ENCODE results near the gene ABCG4. TPM values are rescaled to one million over a fixed set of nuclear protein-coding genes. Genes with fewer than 3 reads are reported as not detected.

ABCG4 gene
- total and polyA plus RNA-seq, 12 donors, result 0.08 to 1.1 (median 0.29) TPM; not detected in 1

DNA sequence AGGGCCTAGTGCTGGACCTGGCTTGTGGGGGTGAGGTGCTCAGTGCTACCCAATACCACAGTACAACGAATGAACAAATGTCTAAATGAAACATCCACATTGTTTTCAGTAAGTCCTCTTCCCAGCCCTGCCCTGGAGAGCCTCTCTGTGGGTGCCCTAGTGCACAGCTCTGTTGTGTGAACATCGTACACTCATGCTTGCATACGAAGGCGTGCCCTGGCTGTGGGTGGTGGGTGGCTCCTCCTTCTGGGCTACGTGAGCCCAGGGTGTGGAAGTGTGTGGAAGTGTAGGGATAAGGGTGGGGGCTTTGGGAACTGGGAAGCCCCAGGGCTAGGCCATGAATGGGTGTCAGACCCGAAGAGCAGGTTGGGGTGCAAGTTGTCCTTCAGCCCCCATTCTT is 19.1 kb downstream of the ABCG4 start:
- WGBS, 4 donors, result 60 to 80% (median 69%) methylated on average over 5 to 6 of the region's 6 CpGs
- no peak for TF ChIP-seq POLR2A (IDR thresholded peaks at IDR 0.05)
- TF ChIP-seq, protein P1, sequence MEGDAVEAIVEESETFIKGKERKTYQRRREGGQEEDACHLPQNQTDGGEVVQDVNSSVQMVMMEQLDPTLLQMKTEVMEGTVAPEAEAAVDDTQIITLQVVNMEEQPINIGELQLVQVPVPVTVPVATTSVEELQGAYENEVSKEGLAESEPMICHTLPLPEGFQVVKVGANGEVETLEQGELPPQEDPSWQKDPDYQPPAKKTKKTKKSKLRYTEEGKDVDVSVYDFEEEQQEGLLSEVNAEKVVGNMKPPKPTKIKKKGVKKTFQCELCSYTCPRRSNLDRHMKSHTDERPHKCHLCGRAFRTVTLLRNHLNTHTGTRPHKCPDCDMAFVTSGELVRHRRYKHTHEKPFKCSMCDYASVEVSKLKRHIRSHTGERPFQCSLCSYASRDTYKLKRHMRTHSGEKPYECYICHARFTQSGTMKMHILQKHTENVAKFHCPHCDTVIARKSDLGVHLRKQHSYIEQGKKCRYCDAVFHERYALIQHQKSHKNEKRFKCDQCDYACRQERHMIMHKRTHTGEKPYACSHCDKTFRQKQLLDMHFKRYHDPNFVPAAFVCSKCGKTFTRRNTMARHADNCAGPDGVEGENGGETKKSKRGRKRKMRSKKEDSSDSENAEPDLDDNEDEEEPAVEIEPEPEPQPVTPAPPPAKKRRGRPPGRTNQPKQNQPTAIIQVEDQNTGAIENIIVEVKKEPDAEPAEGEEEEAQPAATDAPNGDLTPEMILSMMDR (IDR thresholded peaks at IDR 0.05), result no peak
- Histone ChIP-seq H3K27ac (no peak overlapping the region), H3K36me3 (replicated peaks in 1 of 2) (no peaks in the 10 kb centered on the region), H3K4me1 (replicated peaks in 1 of 2) (peaks cover 0 to 11% of the 10 kb centered on the region in 2 donors), H3K27me3 (no peaks in the 10 kb centered on the region), H3K4me3 (no peak overlapping the region), H3K9me3 (replicated peaks in 1 of 3) (no peaks in the 10 kb centered on the region)
- no peak for DNase-seq
- intact Hi-C loops (cut with DNase I), result no loop called here

DNA sequence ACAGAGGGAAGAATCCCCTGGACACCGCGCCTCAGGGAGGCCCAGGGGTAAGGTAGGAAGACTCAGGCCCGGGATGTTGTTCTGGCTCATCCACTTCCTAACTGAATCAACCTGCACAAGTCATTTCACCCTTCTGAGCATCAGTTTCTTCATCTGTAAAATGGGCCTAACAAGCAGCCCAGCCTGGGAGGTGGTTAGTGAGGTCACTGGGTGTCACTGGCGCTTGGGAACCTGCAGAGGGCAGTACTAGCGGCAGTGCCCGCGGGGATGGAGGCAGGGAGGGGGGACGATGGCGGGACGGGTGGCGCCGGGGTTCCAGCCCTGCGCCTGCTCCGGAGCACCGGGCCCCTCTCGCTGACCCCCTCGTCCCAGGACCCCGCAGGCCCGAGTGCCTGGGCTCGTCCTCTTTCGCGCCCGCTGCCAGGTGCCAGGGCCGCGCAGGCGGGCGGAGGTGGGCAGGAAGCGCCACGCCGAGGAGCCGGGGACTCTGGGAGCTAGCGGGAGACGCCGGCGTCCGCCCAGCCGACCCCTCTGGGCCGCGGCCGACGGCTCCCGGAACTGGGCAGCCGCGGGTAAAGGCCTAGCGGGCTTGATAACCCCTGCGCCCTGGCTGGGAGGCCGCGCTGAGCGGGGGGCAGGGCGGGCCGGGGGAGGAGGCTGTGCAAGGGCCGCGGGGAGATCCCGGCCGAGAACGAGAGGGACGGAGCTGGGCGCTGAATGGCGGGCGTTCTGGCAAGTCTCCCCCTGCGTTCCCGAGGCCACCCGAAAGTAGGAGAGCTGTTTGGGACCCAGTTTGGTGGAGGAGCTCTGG is 19.8 kb downstream of the ABCG4 start, which contains the start of gene NLRX1:
Gene NLRX1, plus strand, starts transcription at position 255 of the 811 bp plus-strand sequence. CDS start 2,679 bp downstream, outside the sequence.
- Histone ChIP-seq H3K36me3 (replicated peaks in 1 of 2) (peaks cover 0 to 3% of the 10 kb centered on the region in 2 donors), H3K4me1 (replicated peaks in 1 of 2) (peaks cover 0 to 11% of the 10 kb centered on the region in 2 donors), H3K4me3 (peak within 1 kb of the TSS; percentile 33 to 93 (median 67)), H3K9me3 (replicated peaks in 1 of 3) (no peaks in the 10 kb centered on the region), H3K27ac (peak within 1 kb of the TSS; percentile 76 to 98 (median 95)), H3K27me3 (no peaks in the 10 kb centered on the region)
- TF ChIP-seq, protein P1 (IDR thresholded peaks at IDR 0.05), result peak; percentile 71 to 93 (median 88)
- peak; percentile 62 to 89 for TF ChIP-seq POLR2A (IDR thresholded peaks at IDR 0.05)
- DNase-seq, result peak; percentile 86 to 93 (median 90)
- intact Hi-C loops (cut with DNase I), result no loop called here
- WGBS, 4 donors, result 0 to 10% (median 4%) methylated on average over 8 to 63 of the region's 63 CpGs

DNA sequence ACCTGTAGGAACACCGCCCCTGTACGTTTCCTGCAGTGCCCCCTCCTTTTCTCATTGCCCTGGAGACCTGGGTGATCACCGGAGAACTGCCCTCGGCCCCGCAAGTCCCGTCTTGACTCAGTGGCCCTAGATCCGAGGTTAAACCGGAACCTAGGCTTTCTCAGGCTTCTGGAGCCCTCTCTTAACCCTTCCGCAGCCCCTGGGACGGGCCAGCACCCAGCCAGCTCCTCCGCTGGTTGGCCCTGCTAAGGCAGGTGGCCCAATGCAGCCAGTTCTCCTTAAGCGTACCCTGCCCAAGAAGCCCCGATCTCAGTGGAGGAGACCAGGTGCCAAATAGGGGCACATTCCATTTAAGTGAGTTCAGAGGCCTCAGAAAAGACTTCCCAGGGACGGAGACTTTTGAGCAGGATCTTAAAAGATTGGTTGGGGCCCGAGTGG is 20.4 kb downstream of the ABCG4 start:
- no peaks in the 10 kb centered on the region for H3K27me3 ChIP-seq
- DNase-seq, result peak in 6 of 7 donors; percentile 53 to 75 (median 66)
- H3K36me3 ChIP-seq (replicated peaks in 1 of 2), result peaks cover 0 to 7% of the 10 kb centered on the region in 2 donors
- H3K27ac ChIP-seq, result peak overlapping the region; percentile 76 to 98 (median 95)
- no peaks in the 10 kb centered on the region for H3K9me3 ChIP-seq (replicated peaks in 1 of 3)
- H3K4me1 ChIP-seq (replicated peaks in 1 of 2), result peaks cover 0 to 11% of the 10 kb centered on the region in 2 donors
- intact Hi-C loops (cut with DNase I), result no loop called here
- peak overlapping the region; percentile 33 to 93 (median 67) for H3K4me3 ChIP-seq
- peak in 1 of 2 donors; percentile 35 for TF ChIP-seq POLR2A (IDR thresholded peaks at IDR 0.05)
- TF ChIP-seq, protein P1 (IDR thresholded peaks at IDR 0.05), result no peak
- WGBS, 4 donors, result 10 to 16% (median 14%) methylated on average over 8 to 15 of the region's 15 CpGs

DNA sequence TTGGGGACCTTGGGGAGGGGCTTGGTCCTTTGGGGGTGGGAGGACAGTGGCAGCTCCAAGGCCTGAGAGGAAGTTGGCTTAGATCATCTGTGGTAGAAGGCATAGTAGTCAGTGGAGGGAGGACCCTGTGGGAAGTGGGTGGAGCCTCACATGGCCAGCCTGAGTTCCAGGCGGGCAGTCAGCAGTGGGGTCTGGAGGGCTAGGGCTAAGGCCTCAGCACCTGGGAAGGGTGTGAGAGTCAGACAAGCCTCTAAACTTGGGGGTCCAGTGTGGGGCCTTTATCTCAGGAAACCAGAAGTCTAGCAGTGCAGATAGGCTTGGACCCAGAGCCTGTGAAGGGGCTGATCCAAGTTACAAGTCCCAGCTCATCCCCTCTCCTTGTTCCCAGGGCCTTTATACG is 23.7 kb downstream of the ABCG4 start:
- no peak for DNase-seq
- H3K36me3 ChIP-seq (replicated peaks in 1 of 2), result peaks cover 0 to 16% of the 10 kb centered on the region in 2 donors
- no peaks in the 10 kb centered on the region for H3K27me3 ChIP-seq
- intact Hi-C loops (cut with DNase I), result no loop called here
- peaks cover 8 to 11% of the 10 kb centered on the region in 2 donors for H3K4me1 ChIP-seq (replicated peaks in 1 of 2)
- TF ChIP-seq, protein P1 (IDR thresholded peaks at IDR 0.05), result no peak
- TF ChIP-seq POLR2A (IDR thresholded peaks at IDR 0.05), result no peak
- H3K9me3 ChIP-seq (replicated peaks in 1 of 3), result no peaks in the 10 kb centered on the region
- 74 to 92% (median 85%) methylated on average over 2 of the region's 2 CpGs for WGBS, 4 donors
- H3K4me3 ChIP-seq, result no peak overlapping the region
- no peak overlapping the region for H3K27ac ChIP-seq

All from adrenal gland (tissue), 12 donors.